ENCODE results near the gene ARFGAP3.

- no peak for TF ChIP-seq CTCF (IDR thresholded peaks at IDR 0.05)
- no peak for TF ChIP-seq POLR2A (IDR thresholded peaks at IDR 0.05)
Measured at GRCh38 chr22:42829302-42829701, 27.8 kb downstream of the ARFGAP3 start.

All from heart left ventricle (tissue), 13 donors.